HG03457 (cell line): ENCODE results near the gene NAA16.
"Not testable (repeated sequence)": the region's sequence is repeated elsewhere in the genome, so short reads cannot be mapped to it uniquely, and the experiment has no call there.

Experiments
- ATAC-seq: cut with Tn5 transposase; IDR thresholded peaks from one replicate; pipeline ENCODE4 v1.9.1; 2021; ENCODE audit warnings: moderate number of reproducible peaks; ENCODE audit not compliant: unreplicated experiment

NAA16 gene

GRCh38 chr13:41352935-41353840, 42.1 kb downstream of the NAA16 start:
- ATAC-seq = no peak

GRCh38 chr13:41354416-41354815, 43.3 kb downstream of the NAA16 start:
- ATAC-seq = no peak

GRCh38 chr13:41356385-41356648, 45.2 kb downstream of the NAA16 start:
- ATAC-seq = not testable (repeated sequence)

GRCh38 chr13:41356786-41357185, 45.7 kb downstream of the NAA16 start:
- no peak for ATAC-seq

- no peak for ATAC-seq
Observed at GRCh38 chr13:41361491-41361890, 50.4 kb downstream of the NAA16 start.

- ATAC-seq = no peak
Observed at GRCh38 chr13:41364043-41364442, 53.0 kb downstream of the NAA16 start.

GRCh38 chr13:41365631-41366030, 54.6 kb downstream of the NAA16 start:
- no peak for ATAC-seq

GRCh38 chr13:41370736-41371135, 59.7 kb downstream of the NAA16 start:
- ATAC-seq = no peak

- ATAC-seq = no peak
Observed at GRCh38 chr13:41377446-41377845, 66.4 kb downstream of the NAA16 start.

- no peak for ATAC-seq
Observed at GRCh38 chr13:41382431-41382830, 71.4 kb downstream of the NAA16 start.

- no peak for ATAC-seq
Observed at GRCh38 chr13:41383386-41383785, 72.3 kb downstream of the NAA16 start.

GRCh38 chr13:41384749-41385503, 73.9 kb downstream of the NAA16 start:
- ATAC-seq = no peak

- no peak for ATAC-seq
Observed at GRCh38 chr13:41386211-41386610, 75.1 kb downstream of the NAA16 start.

GRCh38 chr13:41387576-41387975, 76.5 kb downstream of the NAA16 start:
- no peak for ATAC-seq

- no peak for ATAC-seq
Observed at GRCh38 chr13:41388143-41388881, 77.2 kb downstream of the NAA16 start.

GRCh38 chr13:41389580-41389979, 78.5 kb downstream of the NAA16 start:
- no peak for ATAC-seq

GRCh38 chr13:41394166-41394565, 83.1 kb downstream of the NAA16 start:
- ATAC-seq = no peak

- no peak for ATAC-seq
Observed at GRCh38 chr13:41398494-41399170, 87.6 kb downstream of the NAA16 start.

- ATAC-seq = no peak
Observed at GRCh38 chr13:41401366-41401765, 90.3 kb downstream of the NAA16 start.

GRCh38 chr13:41402691-41403511, 91.8 kb downstream of the NAA16 start:
- no peak for ATAC-seq
